ENCODE data around the gene KLF13. TPM values are rescaled to one million over a fixed set of nuclear protein-coding genes. Genes with fewer than 3 reads are reported as not detected.

The KLF13 gene
- total and polyA plus RNA-seq, 2 donors (not counting 1 experiment from before 2014, with no cell fraction given) = 65.5 to 140 TPM

DNA sequence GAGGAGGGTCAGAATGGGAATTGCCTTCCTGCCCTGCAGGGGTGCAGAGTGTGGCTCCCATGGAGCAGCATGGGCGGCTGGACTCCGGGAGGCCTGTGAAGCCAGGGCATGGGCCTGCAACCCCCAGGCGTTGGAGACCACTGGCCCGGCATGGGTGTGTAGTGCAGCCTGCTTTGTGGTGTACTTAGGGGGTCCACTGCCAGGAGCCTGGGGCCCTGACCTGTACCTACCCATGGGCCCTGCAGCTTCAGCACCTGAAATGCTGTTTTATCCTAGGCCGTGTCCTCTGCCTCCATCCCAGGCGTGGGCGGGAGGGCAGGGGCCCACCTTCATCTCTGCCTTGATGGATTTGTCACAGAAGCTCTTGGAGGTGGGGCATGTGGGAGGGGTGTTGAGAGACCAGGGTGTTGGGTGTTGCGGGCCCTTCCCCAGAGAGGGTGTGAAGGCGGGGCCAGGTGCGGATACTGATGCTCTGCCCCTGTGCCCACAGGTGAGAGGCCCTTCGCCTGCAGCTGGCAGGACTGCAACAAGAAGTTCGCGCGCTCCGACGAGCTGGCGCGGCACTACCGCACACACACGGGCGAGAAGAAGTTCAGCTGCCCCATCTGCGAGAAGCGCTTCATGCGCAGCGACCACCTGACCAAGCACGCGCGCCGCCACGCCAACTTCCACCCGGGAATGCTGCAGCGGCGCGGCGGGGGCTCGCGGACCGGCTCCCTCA is 45.0 kb downstream of the KLF13 start:
- Histone ChIP-seq H3K27ac (ENCODE audit: low read length in 2 of 2) (no peak overlapping the region), H4K20me1 (ENCODE audit: control insufficient read depth, insufficient read depth, low read length, poor library complexity, severe bottlenecking) (peaks cover 100% of the 10 kb centered on the region), H3K9me3 (ENCODE audit: control extremely low read depth in 1 of 3, control insufficient read depth in 2 of 3, insufficient read depth in 1 of 3, low read length in 2 of 3) (peaks cover 0 to 6% (median 6%) of the 10 kb centered on the region in 3 donors), H3K9ac (ENCODE audit: low read length) (no peak overlapping the region), H3K4me1 (ENCODE audit: control insufficient read depth in 2 of 2, insufficient read depth in 2 of 2, low read length in 2 of 2) (peaks cover 40 to 44% of the 10 kb centered on the region in 2 donors), H3K79me2 (ENCODE audit: control insufficient read depth, insufficient read depth, low read length) (peaks cover 98% of the 10 kb centered on the region), H3K36me3 (replicated peaks in 1 of 2; ENCODE audit: control extremely low read depth in 1 of 2, control insufficient read depth in 1 of 2, extremely low read depth in 1 of 2, insufficient read depth in 2 of 2, low read length in 1 of 2) (peaks cover 1 to 50% of the 10 kb centered on the region in 2 experiments), H3K27me3 (replicated peaks in 1 of 4; ENCODE audit: control extremely low read depth in 1 of 4, control insufficient read depth in 3 of 4, insufficient read depth in 4 of 4, low read length in 3 of 4) (no peaks in the 10 kb centered on the region), H2AFZ (ENCODE audit: insufficient read depth, low read depth, low read length, poor library complexity, severe bottlenecking) (no peak overlapping the region), H3K4me2 (replicated peaks; ENCODE audit: low read depth, low read length, poor library complexity, severe bottlenecking) (no peak overlapping the region), H3K4me3 (ENCODE audit: control extremely low read depth in 1 of 5, extremely low read depth in 1 of 5, insufficient read depth in 1 of 5, low read depth in 2 of 5, low read length in 4 of 5) (no peak overlapping the region)
- Mint-ChIP-seq H3K27ac (no peak overlapping the region), H3K4me1 (peaks cover 78% of the 10 kb centered on the region), H3K9me3 (ENCODE audit: insufficient read depth) (no peaks in the 10 kb centered on the region), H3K4me3 (no peak overlapping the region), H3K27me3 (no peaks in the 10 kb centered on the region)
- TF ChIP-seq EZH2 (IDR thresholded peaks at IDR 0.05; ENCODE audit: borderline replicate concordance, insufficient read depth, low read depth, low read length, poor library complexity, severe bottlenecking) = no peak
- TF ChIP-seq, protein P1, sequence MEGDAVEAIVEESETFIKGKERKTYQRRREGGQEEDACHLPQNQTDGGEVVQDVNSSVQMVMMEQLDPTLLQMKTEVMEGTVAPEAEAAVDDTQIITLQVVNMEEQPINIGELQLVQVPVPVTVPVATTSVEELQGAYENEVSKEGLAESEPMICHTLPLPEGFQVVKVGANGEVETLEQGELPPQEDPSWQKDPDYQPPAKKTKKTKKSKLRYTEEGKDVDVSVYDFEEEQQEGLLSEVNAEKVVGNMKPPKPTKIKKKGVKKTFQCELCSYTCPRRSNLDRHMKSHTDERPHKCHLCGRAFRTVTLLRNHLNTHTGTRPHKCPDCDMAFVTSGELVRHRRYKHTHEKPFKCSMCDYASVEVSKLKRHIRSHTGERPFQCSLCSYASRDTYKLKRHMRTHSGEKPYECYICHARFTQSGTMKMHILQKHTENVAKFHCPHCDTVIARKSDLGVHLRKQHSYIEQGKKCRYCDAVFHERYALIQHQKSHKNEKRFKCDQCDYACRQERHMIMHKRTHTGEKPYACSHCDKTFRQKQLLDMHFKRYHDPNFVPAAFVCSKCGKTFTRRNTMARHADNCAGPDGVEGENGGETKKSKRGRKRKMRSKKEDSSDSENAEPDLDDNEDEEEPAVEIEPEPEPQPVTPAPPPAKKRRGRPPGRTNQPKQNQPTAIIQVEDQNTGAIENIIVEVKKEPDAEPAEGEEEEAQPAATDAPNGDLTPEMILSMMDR (IDR thresholded peaks at IDR 0.05) = no peak
- ChIA-PET CTCF (interaction anchor here (1.2 kb wide), 1 partner anchor 157 kb away, joined by 4 read pairs; no protein-coding TSS in a partner anchor), POLR2A (no interaction called here)
- DNase-seq = no peak
- ATAC-seq (ENCODE audit: low read depth) = no peak
- intact Hi-C loops (cut with micrococcal nuclease) = no loop called here
- 96% methylated on average over 35 of the region's 38 CpGs for WGBS (ENCODE audit: insufficient coverage)

- Histone ChIP-seq H3K4me2 (replicated peaks; ENCODE audit: low read depth, low read length, poor library complexity, severe bottlenecking) (no peak overlapping the region), H3K4me1 (ENCODE audit: control insufficient read depth in 2 of 2, insufficient read depth in 2 of 2, low read length in 2 of 2) (peaks cover 30 to 35% of the 10 kb centered on the region in 2 donors), H3K4me3 (ENCODE audit: control extremely low read depth in 1 of 5, extremely low read depth in 1 of 5, insufficient read depth in 1 of 5, low read depth in 2 of 5, low read length in 4 of 5) (no peak overlapping the region), H4K20me1 (ENCODE audit: control insufficient read depth, insufficient read depth, low read length, poor library complexity, severe bottlenecking) (peaks cover 99% of the 10 kb centered on the region), H3K36me3 (replicated peaks in 1 of 2; ENCODE audit: control extremely low read depth in 1 of 2, control insufficient read depth in 1 of 2, extremely low read depth in 1 of 2, insufficient read depth in 2 of 2, low read length in 1 of 2) (peaks cover 1 to 57% of the 10 kb centered on the region in 2 experiments), H3K27me3 (replicated peaks in 1 of 4; ENCODE audit: control extremely low read depth in 1 of 4, control insufficient read depth in 3 of 4, insufficient read depth in 4 of 4, low read length in 3 of 4) (no peaks in the 10 kb centered on the region), H2AFZ (ENCODE audit: insufficient read depth, low read depth, low read length, poor library complexity, severe bottlenecking) (no peak overlapping the region), H3K79me2 (ENCODE audit: control insufficient read depth, insufficient read depth, low read length) (peaks cover 88% of the 10 kb centered on the region), H3K9me3 (ENCODE audit: control extremely low read depth in 1 of 3, control insufficient read depth in 2 of 3, insufficient read depth in 1 of 3, low read length in 2 of 3) (peaks cover 0 to 6% (median 6%) of the 10 kb centered on the region in 3 donors), H3K9ac (ENCODE audit: low read length) (no peak overlapping the region), H3K27ac (ENCODE audit: low read length in 2 of 2) (no peak overlapping the region)
- ChIA-PET CTCF (interaction anchor here (1.2 kb wide), 1 partner anchor 158 kb away, joined by 4 read pairs; no protein-coding TSS in a partner anchor), POLR2A (no interaction called here)
- intact Hi-C loops (cut with micrococcal nuclease) = no loop called here
- DNase-seq = no peak
- H3K27ac Mint-ChIP-seq = no peak overlapping the region
- no peaks in the 10 kb centered on the region for H3K9me3 Mint-ChIP-seq (ENCODE audit: insufficient read depth)
- H3K4me3 Mint-ChIP-seq = no peak overlapping the region
- peaks cover 70% of the 10 kb centered on the region for H3K4me1 Mint-ChIP-seq
- H3K27me3 Mint-ChIP-seq = no peaks in the 10 kb centered on the region
- no peak for TF ChIP-seq EZH2 (IDR thresholded peaks at IDR 0.05; ENCODE audit: borderline replicate concordance, insufficient read depth, low read depth, low read length, poor library complexity, severe bottlenecking)
- TF ChIP-seq, protein P1 (IDR thresholded peaks at IDR 0.05) = no peak
- 89% methylated on average over 13 of the region's 14 CpGs for WGBS (ENCODE audit: insufficient coverage)
- no peak for ATAC-seq (ENCODE audit: low read depth)
Observed at GRCh38 chr15:31372635-31373091, 46.0 kb downstream of the KLF13 start.

All from B cell (primary cell).